ENCODE measurements around the gene LIMS1. TPM values are rescaled to one million over a fixed set of nuclear protein-coding genes. Genes with fewer than 3 reads are reported as not detected.

Gene LIMS1
- total and polyA plus RNA-seq, 2 of the 13 experiments (the other 11 are each of a cell fraction or from before 2014, with no cell fraction given) = 38.3 to 49.6 TPM

GRCh38 chr2:108533832-108534583 is at the start of gene LIMS1 (continued):
- TF ChIP-seq ZNF770 (CRISPR knock-in tag; IDR thresholded peaks at IDR 0.05) (peak; percentile 35; the same call in 1 of the 2 replicates), FOXM1 (CRISPR knock-in tag; IDR thresholded peaks at IDR 0.05) (no peak), ZNF33B (CRISPR knock-in tag; IDR thresholded peaks at IDR 0.05) (peak; percentile 94; the same call in 1 of the 2 replicates), DNMT3B (CRISPR knock-in tag; conservative IDR thresholded peaks at IDR 0.05) (no peak), STAT5B (CRISPR knock-in tag; IDR thresholded peaks at IDR 0.05) (no peak), GMEB2 (CRISPR knock-in tag; IDR thresholded peaks at IDR 0.05; ENCODE audit: low read depth) (no peak), ZFY (CRISPR knock-in tag; IDR thresholded peaks at IDR 0.05) (peak; percentile 99), NCOR1 (IDR thresholded peaks at IDR 0.05; ENCODE audit: borderline replicate concordance, low read length) (no peak), DPF2 (CRISPR knock-in tag; IDR thresholded peaks at IDR 0.05; ENCODE audit: borderline replicate concordance, low read depth) (0 out of 2 replicates have a peak, but pooled peaks have one; percentile 18), ZNF503 (CRISPR knock-in tag; IDR thresholded peaks at IDR 0.05) (peak; percentile 55), ZNF549 (CRISPR knock-in tag; IDR thresholded peaks at IDR 0.05) (no peak), ZC3H13 (CRISPR knock-in tag; IDR thresholded peaks at IDR 0.05) (0 out of 2 replicates have a peak, but pooled peaks have one; percentile 61), MEIS1 (CRISPR knock-in tag; IDR thresholded peaks at IDR 0.05; ENCODE audit: borderline replicate concordance) (0 out of 2 replicates have a peak, but pooled peaks have one; percentile 40), NFYC (CRISPR knock-in tag; IDR thresholded peaks at IDR 0.05) (no peak), KLF15 (CRISPR knock-in tag; IDR thresholded peaks at IDR 0.05; ENCODE audit: borderline replicate concordance) (no peak), JUN (CRISPR knock-in tag; IDR thresholded peaks at IDR 0.05) (peak; percentile 66; the same call in 1 of the 2 replicates), JARID2 (CRISPR knock-in tag; IDR thresholded peaks at IDR 0.05; ENCODE audit: insufficient replicate concordance) (peak; percentile 89), HOXA7 (CRISPR knock-in tag; IDR thresholded peaks at IDR 0.05) (peak; percentile 88; the same call in 1 of the 2 replicates)
- TF ChIP-seq, protein P1, sequence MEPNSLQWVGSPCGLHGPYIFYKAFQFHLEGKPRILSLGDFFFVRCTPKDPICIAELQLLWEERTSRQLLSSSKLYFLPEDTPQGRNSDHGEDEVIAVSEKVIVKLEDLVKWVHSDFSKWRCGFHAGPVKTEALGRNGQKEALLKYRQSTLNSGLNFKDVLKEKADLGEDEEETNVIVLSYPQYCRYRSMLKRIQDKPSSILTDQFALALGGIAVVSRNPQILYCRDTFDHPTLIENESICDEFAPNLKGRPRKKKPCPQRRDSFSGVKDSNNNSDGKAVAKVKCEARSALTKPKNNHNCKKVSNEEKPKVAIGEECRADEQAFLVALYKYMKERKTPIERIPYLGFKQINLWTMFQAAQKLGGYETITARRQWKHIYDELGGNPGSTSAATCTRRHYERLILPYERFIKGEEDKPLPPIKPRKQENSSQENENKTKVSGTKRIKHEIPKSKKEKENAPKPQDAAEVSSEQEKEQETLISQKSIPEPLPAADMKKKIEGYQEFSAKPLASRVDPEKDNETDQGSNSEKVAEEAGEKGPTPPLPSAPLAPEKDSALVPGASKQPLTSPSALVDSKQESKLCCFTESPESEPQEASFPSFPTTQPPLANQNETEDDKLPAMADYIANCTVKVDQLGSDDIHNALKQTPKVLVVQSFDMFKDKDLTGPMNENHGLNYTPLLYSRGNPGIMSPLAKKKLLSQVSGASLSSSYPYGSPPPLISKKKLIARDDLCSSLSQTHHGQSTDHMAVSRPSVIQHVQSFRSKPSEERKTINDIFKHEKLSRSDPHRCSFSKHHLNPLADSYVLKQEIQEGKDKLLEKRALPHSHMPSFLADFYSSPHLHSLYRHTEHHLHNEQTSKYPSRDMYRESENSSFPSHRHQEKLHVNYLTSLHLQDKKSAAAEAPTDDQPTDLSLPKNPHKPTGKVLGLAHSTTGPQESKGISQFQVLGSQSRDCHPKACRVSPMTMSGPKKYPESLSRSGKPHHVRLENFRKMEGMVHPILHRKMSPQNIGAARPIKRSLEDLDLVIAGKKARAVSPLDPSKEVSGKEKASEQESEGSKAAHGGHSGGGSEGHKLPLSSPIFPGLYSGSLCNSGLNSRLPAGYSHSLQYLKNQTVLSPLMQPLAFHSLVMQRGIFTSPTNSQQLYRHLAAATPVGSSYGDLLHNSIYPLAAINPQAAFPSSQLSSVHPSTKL (CRISPR knock-in tag; IDR thresholded peaks at IDR 0.05) = peak; percentile 66
- TF ChIP-seq, protein P2, sequence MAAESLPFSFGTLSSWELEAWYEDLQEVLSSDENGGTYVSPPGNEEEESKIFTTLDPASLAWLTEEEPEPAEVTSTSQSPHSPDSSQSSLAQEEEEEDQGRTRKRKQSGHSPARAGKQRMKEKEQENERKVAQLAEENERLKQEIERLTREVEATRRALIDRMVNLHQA (CRISPR knock-in tag; IDR thresholded peaks at IDR 0.05) = no peak
